Measurements from ENCODE around the gene WWOX.

Gene WWOX

GRCh38 chr16:78490847-78491246 lies 391.4 kb downstream of the WWOX start:
- DNase-seq (ENCODE audit: low read depth in 1 of 2, low spot score in 1 of 2), result no peak
- in situ Hi-C loops (cut with HindIII; ENCODE audit: low pct_unique_long_range_greater_than_20kb, low sequenced_read_pairs), result no loop called here
- no peak for TF ChIP-seq JUND (IDR thresholded peaks at IDR 0.05; ENCODE audit: low read depth)

GRCh38 chr16:78493573-78493972 lies 394.1 kb downstream of the WWOX start:
- TF ChIP-seq JUND (IDR thresholded peaks at IDR 0.05; ENCODE audit: low read depth), result no peak
- no peak for DNase-seq (ENCODE audit: low read depth in 1 of 2, low spot score in 1 of 2)
- in situ Hi-C loops (cut with HindIII; ENCODE audit: low pct_unique_long_range_greater_than_20kb, low sequenced_read_pairs), result no loop called here

GRCh38 chr16:78494105-78494504 lies 394.7 kb downstream of the WWOX start:
- TF ChIP-seq JUND (IDR thresholded peaks at IDR 0.05; ENCODE audit: low read depth), result no peak
- no peak for DNase-seq (ENCODE audit: low read depth in 1 of 2, low spot score in 1 of 2)
- in situ Hi-C loops (cut with HindIII; ENCODE audit: low pct_unique_long_range_greater_than_20kb, low sequenced_read_pairs), result no loop called here

- DNase-seq (ENCODE audit: low read depth in 1 of 2, low spot score in 1 of 2), result no peak
- in situ Hi-C loops (cut with HindIII; ENCODE audit: low pct_unique_long_range_greater_than_20kb, low sequenced_read_pairs), result no loop called here
- TF ChIP-seq JUND (IDR thresholded peaks at IDR 0.05; ENCODE audit: low read depth), result no peak
Observed at GRCh38 chr16:78494674-78495073, 395.2 kb downstream of the WWOX start.

GRCh38 chr16:78496189-78496588 lies 396.7 kb downstream of the WWOX start:
- TF ChIP-seq JUND (IDR thresholded peaks at IDR 0.05; ENCODE audit: low read depth), result no peak
- no peak for DNase-seq (ENCODE audit: low read depth in 1 of 2, low spot score in 1 of 2)
- in situ Hi-C loops (cut with HindIII; ENCODE audit: low pct_unique_long_range_greater_than_20kb, low sequenced_read_pairs), result no loop called here

GRCh38 chr16:78499399-78499798 lies 399.9 kb downstream of the WWOX start:
- TF ChIP-seq JUND (IDR thresholded peaks at IDR 0.05; ENCODE audit: low read depth), result no peak
- in situ Hi-C loops (cut with HindIII; ENCODE audit: low pct_unique_long_range_greater_than_20kb, low sequenced_read_pairs), result no loop called here
- no peak for DNase-seq (ENCODE audit: low read depth in 1 of 2, low spot score in 1 of 2)

- in situ Hi-C loops (cut with HindIII; ENCODE audit: low pct_unique_long_range_greater_than_20kb, low sequenced_read_pairs), result no loop called here
- DNase-seq (ENCODE audit: low read depth in 1 of 2, low spot score in 1 of 2), result no peak
- no peak for TF ChIP-seq JUND (IDR thresholded peaks at IDR 0.05; ENCODE audit: low read depth)
Observed at GRCh38 chr16:78500659-78501270, 401.3 kb downstream of the WWOX start.

GRCh38 chr16:78501744-78502143 lies 402.3 kb downstream of the WWOX start:
- in situ Hi-C loops (cut with HindIII; ENCODE audit: low pct_unique_long_range_greater_than_20kb, low sequenced_read_pairs), result no loop called here
- no peak for DNase-seq (ENCODE audit: low read depth in 1 of 2, low spot score in 1 of 2)
- TF ChIP-seq JUND (IDR thresholded peaks at IDR 0.05; ENCODE audit: low read depth), result no peak

- in situ Hi-C loops (cut with HindIII; ENCODE audit: low pct_unique_long_range_greater_than_20kb, low sequenced_read_pairs), result no loop called here
- TF ChIP-seq JUND (IDR thresholded peaks at IDR 0.05; ENCODE audit: low read depth), result no peak
- no peak for DNase-seq (ENCODE audit: low read depth in 1 of 2, low spot score in 1 of 2)
Observed at GRCh38 chr16:78502812-78503350, 403.4 kb downstream of the WWOX start.

GRCh38 chr16:78503602-78504001 lies 404.1 kb downstream of the WWOX start:
- TF ChIP-seq JUND (IDR thresholded peaks at IDR 0.05; ENCODE audit: low read depth), result no peak
- in situ Hi-C loops (cut with HindIII; ENCODE audit: low pct_unique_long_range_greater_than_20kb, low sequenced_read_pairs), result no loop called here
- peak; percentile 24 to 72 for DNase-seq (ENCODE audit: low read depth in 1 of 2, low spot score in 1 of 2)

GRCh38 chr16:78504401-78504851 lies 405.0 kb downstream of the WWOX start:
- no peak for DNase-seq (ENCODE audit: low read depth in 1 of 2, low spot score in 1 of 2)
- no peak for TF ChIP-seq JUND (IDR thresholded peaks at IDR 0.05; ENCODE audit: low read depth)
- in situ Hi-C loops (cut with HindIII; ENCODE audit: low pct_unique_long_range_greater_than_20kb, low sequenced_read_pairs), result no loop called here

- DNase-seq (ENCODE audit: low read depth in 1 of 2, low spot score in 1 of 2), result no peak
- TF ChIP-seq JUND (IDR thresholded peaks at IDR 0.05; ENCODE audit: low read depth), result no peak
- in situ Hi-C loops (cut with HindIII; ENCODE audit: low pct_unique_long_range_greater_than_20kb, low sequenced_read_pairs), result no loop called here
Observed at GRCh38 chr16:78505036-78505435, 405.6 kb downstream of the WWOX start.

GRCh38 chr16:78505544-78506366 lies 406.3 kb downstream of the WWOX start:
- no peak for DNase-seq (ENCODE audit: low read depth in 1 of 2, low spot score in 1 of 2)
- no peak for TF ChIP-seq JUND (IDR thresholded peaks at IDR 0.05; ENCODE audit: low read depth)
- in situ Hi-C loops (cut with HindIII; ENCODE audit: low pct_unique_long_range_greater_than_20kb, low sequenced_read_pairs), result no loop called here
